Mesothelial cell of epicardium (in vitro differentiated cells): ENCODE data around the gene NTM. TPM values are rescaled to one million over a fixed set of nuclear protein-coding genes. Genes with fewer than 3 reads are reported as not detected.
"Not testable (repeated sequence)": the region's sequence is repeated elsewhere in the genome, so short reads cannot be mapped to it uniquely, and the experiment has no call there.

Experiments
- DNase-seq, 2 experiments: peaks; one replicate each; pipeline ENCODE4 v3.0.0; 2021; ENCODE audit warnings: low spot score in 2 of 2; ENCODE audit not compliant: unreplicated experiment in 2 of 2
- H3K27ac Mint-ChIP-seq: 2 replicates; pipeline ENCODE4 v1.8.0; 2021; ENCODE audit warnings: mixed read lengths
- H3K27me3 Mint-ChIP-seq: 2 replicates; pipeline ENCODE4 v1.8.0; 2021; ENCODE audit warnings: low read depth, mixed read lengths
- H3K36me3 Mint-ChIP-seq: 2 replicates; pipeline ENCODE4 v1.8.0; 2021; ENCODE audit warnings: mixed read lengths
- H3K4me1 Mint-ChIP-seq: 2 replicates; pipeline ENCODE4 v1.8.0; 2021; ENCODE audit warnings: mixed read lengths
- H3K4me3 Mint-ChIP-seq: 2 replicates; pipeline ENCODE4 v1.8.0; 2021; ENCODE audit warnings: mild to moderate bottlenecking, moderate library complexity, mixed read lengths
- H3K9me3 Mint-ChIP-seq: 2 replicates; pipeline ENCODE4 v1.8.0; 2021; ENCODE audit warnings: mixed read lengths
- total RNA-seq: library from RNA; stranded (reverse); gene quantifications from 3 replicates; pipeline ENCODE4 v1.2.1, GENCODE V29; 2021
- TF ChIP-seq, protein P1 (sequence below): fragments of 200-600 bp; sonication (generic); IDR thresholded peaks from one replicate; pipeline ENCODE4 v1.5.0; 2021; ENCODE audit warnings: antibody characterized with exemption; ENCODE audit not compliant: unreplicated experiment

The NTM gene
- total RNA-seq, 1 donor from 2014 or later: 3.9 TPM

DNA sequence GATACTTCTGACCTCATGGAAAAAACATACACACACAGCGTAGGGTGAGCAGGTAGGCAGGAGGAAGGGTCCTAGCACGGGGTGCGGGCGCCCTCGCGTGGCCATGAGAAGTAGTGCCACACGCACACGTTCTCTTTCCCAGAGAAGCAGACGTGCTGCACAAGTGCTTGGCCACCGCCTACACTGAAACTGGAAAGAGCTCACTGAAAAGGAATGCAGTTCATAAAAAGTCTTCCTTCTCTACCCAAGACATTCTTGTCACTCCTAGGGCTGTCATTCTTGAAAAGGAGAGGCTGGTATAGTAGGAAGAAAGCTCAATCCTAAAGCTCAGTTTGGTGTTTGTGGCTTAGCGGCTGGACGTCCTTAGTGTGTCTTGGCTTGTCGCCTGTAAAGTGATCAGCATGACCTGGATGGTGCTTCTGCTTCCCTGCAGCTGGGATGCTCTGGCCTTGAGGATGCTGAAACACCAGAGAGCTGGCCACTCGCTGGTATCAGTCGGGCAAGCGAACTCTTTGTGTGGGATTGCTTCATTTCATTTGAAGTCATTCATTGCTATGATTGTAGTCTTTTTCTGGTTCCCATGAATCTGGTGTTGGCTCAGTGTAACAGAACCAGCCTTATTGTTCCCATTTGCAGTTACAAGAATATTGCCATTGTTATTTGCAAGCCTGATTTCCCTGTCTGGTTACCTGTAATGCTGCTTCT, 303.8 kb downstream of the NTM start:
- peak; percentile 72 to 94 for DNase-seq
- TF ChIP-seq, protein P1, sequence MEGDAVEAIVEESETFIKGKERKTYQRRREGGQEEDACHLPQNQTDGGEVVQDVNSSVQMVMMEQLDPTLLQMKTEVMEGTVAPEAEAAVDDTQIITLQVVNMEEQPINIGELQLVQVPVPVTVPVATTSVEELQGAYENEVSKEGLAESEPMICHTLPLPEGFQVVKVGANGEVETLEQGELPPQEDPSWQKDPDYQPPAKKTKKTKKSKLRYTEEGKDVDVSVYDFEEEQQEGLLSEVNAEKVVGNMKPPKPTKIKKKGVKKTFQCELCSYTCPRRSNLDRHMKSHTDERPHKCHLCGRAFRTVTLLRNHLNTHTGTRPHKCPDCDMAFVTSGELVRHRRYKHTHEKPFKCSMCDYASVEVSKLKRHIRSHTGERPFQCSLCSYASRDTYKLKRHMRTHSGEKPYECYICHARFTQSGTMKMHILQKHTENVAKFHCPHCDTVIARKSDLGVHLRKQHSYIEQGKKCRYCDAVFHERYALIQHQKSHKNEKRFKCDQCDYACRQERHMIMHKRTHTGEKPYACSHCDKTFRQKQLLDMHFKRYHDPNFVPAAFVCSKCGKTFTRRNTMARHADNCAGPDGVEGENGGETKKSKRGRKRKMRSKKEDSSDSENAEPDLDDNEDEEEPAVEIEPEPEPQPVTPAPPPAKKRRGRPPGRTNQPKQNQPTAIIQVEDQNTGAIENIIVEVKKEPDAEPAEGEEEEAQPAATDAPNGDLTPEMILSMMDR: peak; percentile 95
- Mint-ChIP-seq H3K36me3 (no peaks in the 10 kb centered on the region), H3K4me1 (no peaks in the 10 kb centered on the region), H3K4me3 (no peak overlapping the region), H3K27ac (peak overlapping the region; percentile 39), H3K9me3 (no peaks in the 10 kb centered on the region), H3K27me3 (peaks cover 30% of the 10 kb centered on the region)

DNA sequence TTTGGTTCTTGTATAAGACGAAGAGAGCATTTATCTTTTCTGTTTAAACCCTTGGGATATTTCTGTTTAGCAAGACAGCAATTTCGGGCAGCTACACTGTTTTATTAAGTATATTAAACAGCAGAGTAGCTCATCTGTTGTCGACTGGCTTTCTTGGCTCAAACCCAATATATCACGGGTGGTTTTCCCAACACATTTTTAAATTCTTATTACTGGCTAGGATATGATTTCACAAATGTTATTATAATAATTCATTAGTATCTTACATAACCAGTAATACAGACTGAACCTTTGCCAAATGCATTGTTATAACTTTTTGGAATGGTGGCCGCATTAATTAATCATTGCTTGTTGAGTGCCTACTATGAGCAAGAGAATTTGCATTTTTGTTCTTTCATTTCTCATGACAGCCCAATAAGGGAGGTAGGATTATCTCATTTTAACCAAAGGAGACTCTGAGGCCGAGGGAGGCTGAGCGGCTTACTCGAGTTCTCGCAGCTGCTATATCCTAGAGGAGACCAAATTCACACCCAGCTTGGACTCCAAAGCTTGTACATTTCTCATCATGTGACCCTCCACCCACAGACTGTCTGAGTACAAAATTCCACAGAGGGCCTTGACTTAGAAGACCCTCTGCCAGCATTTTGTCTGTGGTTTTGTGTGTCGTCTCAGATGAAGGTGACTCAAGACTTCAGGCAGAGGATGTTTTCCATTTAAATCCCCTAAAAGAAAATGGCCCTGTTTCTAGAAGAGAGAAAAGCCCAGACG, 304.9 kb downstream of the NTM start:
- Mint-ChIP-seq H3K9me3 (no peaks in the 10 kb centered on the region), H3K27ac (no peak overlapping the region), H3K36me3 (no peaks in the 10 kb centered on the region), H3K4me1 (no peaks in the 10 kb centered on the region), H3K27me3 (peaks cover 24% of the 10 kb centered on the region), H3K4me3 (no peak overlapping the region)
- DNase-seq: no peak
- TF ChIP-seq, protein P1: no peak

DNA sequence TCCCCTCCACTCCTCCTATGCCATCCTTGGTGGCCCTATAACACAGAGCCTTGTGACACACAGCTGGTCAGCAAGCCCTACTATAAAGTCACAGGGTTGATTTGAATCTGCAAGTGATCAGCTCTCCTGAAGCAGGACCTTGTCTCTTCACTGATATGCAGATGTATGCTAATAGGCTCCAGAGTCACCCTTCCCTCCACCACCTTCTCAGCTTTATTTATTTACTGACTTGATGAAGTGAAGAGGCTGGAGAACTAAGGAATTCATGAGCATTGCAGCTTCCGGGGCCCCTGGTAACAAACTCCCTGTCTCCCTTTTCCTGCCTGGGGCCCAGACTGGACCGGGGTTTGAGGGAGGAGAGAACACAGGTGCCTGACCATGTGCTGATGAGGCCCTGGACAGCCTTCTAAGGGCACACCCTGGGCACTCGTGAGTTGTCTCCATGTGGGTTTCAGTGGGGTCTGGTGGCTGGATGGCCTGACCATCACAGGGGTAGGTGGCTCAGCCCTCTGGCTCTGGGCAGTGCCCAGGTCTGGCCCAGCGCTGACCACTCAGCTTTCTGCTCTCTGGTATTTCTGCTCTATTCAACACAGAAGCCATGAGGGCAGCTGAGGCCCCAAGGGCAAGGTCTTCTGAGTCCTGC, 307.5 kb downstream of the NTM start:
- TF ChIP-seq, protein P1: no peak
- no peaks in the 10 kb centered on the region for H3K4me1 Mint-ChIP-seq

DNA sequence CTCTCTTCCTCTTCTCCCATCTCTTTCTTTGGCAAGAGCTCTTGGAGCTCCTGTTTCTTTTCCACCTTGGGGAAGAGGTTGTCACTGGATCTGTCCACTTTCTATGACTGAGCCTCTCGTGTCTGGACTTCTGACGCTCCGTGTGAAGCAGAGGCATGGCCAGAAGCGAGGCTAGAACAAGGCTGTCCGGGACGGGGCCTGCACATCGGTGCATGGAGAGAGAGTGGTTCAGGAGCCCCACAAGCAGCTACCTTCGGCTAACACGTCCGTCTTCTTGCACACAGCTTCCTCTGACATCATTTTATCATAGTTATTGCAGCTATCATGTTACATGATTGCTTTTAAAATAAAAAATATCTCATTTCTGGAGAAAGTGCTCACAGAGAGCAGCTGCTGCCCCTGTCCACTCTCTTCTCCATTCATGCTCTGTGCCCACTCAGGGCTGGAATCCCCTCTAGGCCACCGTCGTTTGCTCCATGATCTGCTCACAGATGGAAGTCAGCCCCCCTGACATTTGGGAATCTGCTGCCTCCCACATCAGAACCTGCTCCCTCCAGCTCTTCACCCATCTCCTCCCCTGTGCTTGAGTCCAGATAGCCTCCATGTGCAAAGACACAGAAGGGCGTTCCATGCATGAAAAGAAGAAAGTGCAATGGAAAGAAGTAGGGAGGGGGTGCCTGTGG, 308.4 kb downstream of the NTM start:
- TF ChIP-seq, protein P1: no peak
- H3K27me3 Mint-ChIP-seq: peaks cover 39% of the 10 kb centered on the region
- H3K27ac Mint-ChIP-seq: no peak overlapping the region
- DNase-seq: no peak
- no peaks in the 10 kb centered on the region for H3K36me3 Mint-ChIP-seq
- no peaks in the 10 kb centered on the region for H3K9me3 Mint-ChIP-seq
- H3K4me3 Mint-ChIP-seq: no peak overlapping the region
- H3K4me1 Mint-ChIP-seq: no peaks in the 10 kb centered on the region

More for the DNA sequence above, 307.5 kb downstream of the NTM start:
- Mint-ChIP-seq H3K4me3 (no peak overlapping the region), H3K27me3 (peaks cover 31% of the 10 kb centered on the region), H3K27ac (no peak overlapping the region), H3K36me3 (no peaks in the 10 kb centered on the region), H3K9me3 (no peaks in the 10 kb centered on the region)
- DNase-seq: no peak

DNA sequence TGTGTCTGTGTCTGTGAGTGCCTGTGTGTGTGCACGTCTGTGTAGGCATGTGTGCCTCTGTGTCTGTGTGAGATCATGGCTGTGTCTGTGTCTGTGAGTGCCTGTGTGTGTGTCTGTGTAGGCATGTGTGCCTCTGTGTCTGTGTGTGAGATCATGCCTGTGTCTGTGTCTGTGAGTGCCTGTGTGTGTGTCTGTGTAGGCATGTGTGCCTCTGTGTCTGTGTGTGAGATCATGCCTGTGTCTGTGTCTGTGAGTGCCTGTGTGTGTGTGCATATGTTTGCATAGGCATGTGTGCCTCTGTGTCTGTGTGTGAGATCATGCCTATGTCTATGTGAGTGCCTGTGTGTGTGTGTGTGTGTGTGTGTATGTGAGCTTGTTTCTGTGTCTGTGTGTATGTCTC, 310.0 kb downstream of the NTM start:
- H3K27me3 Mint-ChIP-seq: peaks cover 42% of the 10 kb centered on the region
- not testable (repeated sequence) for H3K9me3 Mint-ChIP-seq, H3K27ac Mint-ChIP-seq, H3K4me3 Mint-ChIP-seq, H3K36me3 Mint-ChIP-seq, DNase-seq, H3K4me1 Mint-ChIP-seq
